ENCODE results near the gene RUNX2.

DNA sequence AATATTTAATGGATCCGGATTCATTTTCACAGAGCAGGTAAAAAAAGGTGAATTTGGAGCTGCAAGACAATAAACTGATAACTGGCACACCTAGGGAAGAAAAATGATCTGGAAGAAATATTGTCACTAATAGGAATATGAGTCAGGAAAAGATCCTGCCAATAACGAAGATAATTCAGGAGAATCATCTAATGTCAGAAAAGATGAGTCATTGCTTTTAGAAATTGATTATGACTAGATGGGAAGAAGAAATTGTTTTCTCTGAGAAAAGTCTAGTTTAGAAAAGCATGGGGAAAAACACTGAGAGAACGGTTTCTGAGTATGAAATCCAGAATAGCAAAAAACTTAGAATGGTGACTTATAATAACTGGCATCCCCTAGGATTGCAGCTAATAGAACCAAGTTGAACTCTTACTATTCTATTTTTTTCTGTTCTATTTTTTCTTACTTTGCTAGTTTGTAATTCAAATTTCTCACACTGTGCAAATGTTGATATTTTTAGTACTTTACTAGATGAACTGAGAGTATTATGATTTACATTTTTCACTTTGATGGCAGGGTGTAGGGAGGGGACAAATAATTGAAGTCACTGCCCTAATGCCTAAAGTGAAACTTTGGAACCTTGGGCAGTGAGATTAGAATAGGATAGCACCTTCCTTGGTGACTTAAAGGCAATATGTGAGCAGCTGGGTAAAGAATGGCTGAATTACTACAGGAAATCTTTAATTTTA is 87.8 kb downstream of the RUNX2 start:
- TF ChIP-seq FOXA1 (IDR thresholded peaks at IDR 0.05) (no peak), SP1 (IDR thresholded peaks at IDR 0.05) (no peak)

Measured in HEK293T (cell line).